Measurements from ENCODE around the gene SV2A.
A peak's percentile ranks its signal among the peaks of the same experiment; 100 is the strongest.
"Not testable (repeated sequence)": the region's sequence is repeated elsewhere in the genome, so short reads cannot be mapped to it uniquely, and the experiment has no call there.

The SV2A gene

GRCh38 chr1:149886121-149886395 is 31.6 kb downstream of the SV2A start:
- DNase-seq = not testable (repeated sequence)

GRCh38 chr1:149885339-149886120 is 32.1 kb downstream of the SV2A start:
- peak; percentile 79 for DNase-seq

DNA sequence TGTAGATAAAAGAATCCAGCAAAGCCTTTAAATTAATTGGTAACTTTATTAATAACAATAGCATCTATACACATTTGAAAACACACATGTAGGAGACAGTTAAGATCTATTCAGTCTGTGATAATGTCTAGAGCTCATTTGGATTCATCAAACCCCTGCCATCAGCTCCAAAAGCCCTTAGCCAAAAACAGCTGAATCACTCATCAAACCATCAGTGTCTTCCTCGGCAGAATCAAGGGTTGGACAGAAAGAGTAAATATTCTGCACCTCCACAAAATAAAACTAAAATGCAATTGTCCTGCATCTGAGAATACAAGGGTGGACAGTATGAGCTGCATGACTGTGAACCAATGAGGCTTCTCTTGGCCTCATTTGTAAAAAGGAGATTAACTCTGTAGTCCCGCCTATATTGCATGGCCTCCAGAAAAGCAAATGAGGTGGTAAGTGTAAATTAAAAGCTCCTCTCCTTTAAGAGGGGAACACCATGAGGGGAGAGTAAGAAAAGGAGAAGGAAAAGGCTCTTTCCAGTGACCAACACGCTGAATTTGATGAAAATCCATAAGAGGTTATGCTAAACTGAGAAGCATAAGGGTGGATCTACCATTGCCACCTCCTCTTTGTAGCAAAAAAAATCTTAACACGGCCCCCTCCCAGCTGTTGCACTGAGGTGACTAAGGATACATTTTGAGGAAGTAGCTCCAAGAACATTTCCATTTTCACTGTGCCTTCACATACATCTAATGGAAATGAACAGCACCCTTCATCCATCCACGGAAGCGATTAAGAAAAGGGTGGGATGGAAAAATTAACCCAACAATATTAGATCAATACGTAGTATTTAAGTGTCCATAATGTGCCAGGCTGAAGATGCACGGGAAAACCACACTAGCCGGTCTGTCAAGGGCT is 33.0 kb downstream of the SV2A start:
- DNase-seq = no peak

DNA sequence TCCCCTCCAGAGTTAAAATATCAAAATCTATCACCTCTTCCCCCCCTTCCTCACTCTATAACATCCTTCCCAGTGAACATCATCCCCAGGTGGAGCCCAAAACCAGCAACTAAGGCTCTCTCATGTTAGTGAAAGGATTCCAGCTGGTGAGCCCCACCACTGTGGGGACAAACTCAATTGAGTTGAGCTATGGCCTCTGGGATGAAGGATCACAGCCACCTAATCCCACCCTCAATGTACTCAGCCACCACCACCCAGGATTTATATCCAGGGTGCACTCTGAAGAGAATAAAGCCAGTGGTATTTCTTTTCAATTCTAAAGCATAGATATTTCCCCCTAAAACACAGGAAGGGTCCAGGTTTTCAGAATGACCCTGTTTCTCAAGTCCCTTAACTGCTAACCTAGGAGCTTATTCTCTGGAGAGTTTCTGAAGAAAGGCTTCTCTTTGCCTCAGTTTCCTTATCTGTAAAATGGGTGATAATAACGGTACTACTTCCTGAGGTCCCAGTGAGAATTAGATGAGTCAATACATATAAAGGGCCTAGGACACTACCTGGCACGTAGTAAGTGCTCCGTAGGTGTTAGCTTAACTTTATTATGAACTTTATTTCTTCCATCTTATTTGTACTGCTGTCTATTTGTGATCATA is 33.9 kb downstream of the SV2A start:
- no peak for DNase-seq

DNA sequence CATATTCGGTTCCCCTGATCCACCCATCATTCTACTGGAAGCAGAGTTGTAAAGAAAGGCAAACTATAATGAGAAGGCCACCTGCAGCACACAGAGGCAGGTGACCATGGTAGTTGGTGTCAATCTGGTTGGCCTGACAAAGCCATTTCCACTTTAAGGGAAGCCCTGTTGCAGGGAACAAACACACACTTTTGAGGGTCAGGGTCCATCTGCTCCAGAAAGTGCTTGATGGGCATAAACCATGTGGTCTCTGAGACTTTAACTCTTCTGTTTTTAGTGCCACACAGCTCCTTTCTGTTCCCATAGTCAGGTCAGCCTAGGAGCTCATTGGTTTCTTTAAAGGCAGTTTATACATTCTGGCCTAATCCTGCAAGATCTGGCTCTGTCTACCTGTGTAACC is 35.8 kb downstream of the SV2A start:
- no peak for DNase-seq

DNA sequence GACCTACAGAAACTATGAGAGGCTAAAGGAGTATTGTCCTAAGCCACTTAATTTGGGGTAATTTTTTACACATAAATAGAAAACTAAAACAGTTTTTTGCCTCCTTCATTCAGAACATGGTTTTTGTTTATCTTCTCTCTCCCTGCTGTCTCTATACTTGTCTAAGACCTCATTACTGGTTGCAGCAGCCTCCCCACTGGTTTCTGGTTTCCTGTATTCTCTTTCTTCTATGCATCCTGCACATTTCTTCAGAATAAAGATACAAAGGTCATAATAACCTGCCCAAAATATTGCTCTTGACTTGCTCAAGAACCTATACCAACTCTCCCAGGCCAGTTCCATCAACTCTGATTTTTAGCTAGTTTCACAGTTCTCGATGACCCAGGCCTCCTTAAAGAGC is 38.1 kb downstream of the SV2A start:
- no peak for DNase-seq

DNA sequence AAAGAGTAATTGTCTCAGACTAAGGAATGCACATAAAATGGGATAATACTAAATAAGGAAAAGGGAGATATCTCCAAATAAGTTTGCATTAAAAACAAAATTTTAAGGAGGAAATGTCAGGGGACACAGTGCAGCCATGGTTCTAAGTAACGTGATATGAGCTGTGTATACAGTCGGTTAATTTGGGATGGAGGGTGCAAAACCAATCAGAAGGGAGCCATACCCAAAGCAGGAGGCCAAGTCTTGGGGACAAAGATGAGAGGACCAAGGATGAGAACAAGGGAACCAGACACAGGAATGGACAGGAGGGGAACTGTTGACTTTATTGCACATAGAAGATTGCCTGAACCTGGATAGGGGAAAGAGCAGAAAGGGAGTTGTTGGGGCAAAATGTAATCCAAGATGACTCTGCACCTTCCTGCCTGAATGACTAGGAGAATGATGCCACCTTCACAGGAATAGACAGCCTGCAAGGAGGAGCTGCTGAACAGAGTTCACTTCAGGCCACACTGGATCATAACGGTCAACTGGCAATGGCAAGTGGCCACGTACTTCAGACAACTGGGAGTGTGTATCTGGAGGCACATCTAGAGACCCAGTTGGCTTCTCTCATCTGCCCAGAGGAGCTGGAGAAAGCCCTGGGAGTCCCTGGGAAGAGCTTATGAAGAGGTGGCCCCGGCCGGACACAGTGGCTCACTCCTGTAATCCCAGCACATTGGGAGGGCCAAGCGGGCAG is 40.3 kb downstream of the SV2A start:
- DNase-seq = no peak

GRCh38 chr1:149873060-149873459 is 44.6 kb downstream of the SV2A start:
- not testable (repeated sequence) for DNase-seq

DNA sequence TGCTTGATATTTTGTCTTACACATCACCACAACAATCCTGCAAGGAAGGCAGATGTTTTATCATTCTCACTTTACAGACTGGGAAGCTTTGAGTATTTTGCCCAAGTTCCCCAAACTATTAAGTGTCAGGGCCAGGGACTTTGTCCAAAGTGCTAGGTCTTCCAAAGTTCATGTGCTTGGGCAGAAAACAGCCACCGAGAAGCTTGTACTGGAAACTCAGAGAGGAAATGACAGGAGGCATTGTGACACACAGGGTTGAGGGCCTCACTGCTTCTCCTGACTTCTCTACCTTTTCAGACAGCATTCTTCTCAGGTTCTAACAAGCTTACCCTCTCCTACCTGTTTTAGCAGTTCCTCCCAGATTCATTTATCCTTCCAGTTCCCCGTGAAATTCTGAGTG is 50.8 kb downstream of the SV2A start:
- DNase-seq = not testable (repeated sequence)

- not testable (repeated sequence) for DNase-seq
These were observed 56.1 kb downstream of the SV2A start for GRCh38 chr1:149861497-149862054.

DNA sequence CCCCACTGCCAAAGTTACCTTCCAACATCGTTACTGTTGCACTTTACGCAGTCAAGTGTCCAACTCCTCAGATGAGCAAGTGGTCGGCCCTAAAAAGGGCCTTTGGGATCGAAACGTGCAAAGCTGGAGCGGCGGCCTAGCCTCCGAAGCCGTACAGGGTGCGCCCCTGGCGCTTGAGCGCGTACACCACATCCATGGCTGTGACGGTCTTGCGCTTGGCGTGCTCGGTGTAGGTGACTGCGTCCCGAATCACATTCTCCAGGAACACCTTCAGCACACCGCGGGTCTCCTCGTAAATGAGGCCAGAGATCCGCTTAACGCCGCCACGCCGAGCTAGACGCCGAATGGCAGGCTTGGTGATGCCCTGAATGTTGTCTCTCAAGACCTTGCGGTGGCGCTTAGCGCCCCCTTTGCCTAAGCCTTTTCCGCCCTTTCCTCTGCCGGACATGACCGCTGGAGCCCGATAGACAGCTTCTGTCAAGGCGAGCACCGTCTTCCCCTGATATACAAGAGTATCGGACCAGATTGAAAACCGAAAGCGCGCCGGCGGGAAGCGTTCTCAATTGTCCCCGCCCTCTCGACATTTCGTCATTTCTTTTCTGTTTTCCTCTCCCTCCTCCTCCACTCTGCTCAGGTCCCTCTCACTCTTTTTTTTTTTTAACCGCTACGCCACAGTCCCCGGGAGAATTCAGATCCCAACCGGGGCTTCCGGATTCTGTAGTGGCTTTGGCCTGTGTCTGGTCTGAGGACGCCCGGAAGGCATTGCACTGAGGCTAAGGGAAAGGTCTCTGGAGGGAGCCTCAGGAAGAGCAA is 56.8 kb downstream of the SV2A start:
- not testable (repeated sequence) for DNase-seq

DNA sequence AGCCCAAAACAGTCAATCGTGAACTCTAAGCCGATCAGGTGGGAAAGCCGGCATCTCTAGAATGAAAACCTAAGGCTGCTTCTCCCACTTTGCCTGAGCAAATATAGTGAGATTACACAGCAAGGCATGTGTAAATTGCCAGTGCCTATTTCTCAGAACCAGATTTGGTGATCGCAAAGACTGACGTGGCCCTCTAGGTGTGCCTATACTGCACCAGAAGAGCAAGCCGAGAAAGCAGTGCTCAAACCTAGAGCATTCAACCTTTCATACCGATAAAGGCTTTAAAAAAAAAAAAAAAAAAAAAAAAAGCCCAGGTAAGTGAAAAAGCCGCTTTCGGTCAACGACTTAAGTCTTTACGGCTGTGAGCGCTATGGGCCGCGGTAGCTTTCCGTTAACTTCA is 57.4 kb downstream of the SV2A start:
- not testable (repeated sequence) for DNase-seq
